Activated CD8-positive, alpha-beta memory T cell treated with anti-CD3 and anti-CD28 coated beads, Interleukin-2, amount 50 U/mL, for 4 hours (primary cell): ENCODE results near the gene CHCHD1.
"Not testable (repeated sequence)": the region's sequence is repeated elsewhere in the genome, so short reads cannot be mapped to it uniquely, and the experiment has no call there.

Source experiments
- DNase-seq: peaks from one replicate; pipeline ENCODE4 v3.0.0-alpha.2; 2020

Gene CHCHD1

DNA sequence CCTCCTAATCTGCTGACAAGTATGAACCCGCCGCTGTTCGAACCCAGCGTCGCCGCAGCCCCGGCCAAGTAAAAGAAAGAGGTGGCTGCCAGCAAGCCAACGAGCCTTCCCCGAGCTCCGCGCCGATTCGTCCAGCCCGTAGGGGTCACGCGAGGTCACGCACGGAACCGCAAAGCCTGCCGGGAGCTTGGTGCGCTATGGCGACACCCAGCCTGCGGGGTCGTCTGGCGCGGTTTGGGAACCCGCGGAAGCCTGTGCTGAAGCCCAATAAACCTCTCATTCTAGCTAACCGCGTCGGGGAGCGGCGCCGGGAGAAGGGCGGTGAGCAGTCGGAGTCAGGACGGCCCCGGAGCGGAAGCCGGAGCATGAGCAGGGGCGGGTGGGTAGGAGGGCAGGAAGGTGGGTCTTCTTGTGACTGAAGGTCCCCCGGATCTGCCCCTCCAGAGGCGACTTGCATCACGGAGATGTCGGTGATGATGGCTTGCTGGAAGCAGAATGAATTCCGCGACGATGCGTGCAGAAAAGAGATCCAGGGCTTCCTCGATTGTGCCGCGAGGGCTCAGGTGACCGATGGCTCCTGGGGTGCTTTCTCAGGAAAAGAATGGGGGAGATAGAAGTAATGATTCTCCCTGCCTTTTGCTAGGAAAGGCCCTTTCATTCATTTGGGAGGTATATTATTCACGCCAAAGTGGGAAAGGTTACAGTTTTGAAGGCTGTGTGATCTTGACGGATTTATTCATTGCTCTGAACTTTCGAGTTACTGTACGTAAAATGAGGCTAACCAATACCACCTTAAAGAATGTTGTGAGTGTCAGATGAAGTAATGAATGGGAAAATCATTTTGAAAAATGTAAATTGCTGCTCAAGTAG, at the start of gene CHCHD1:
TSS of gene CHCHD1 (plus strand) at position 170 of the 870 bp plus-strand sequence. CDS start at position 198, 28 bp downstream.
- DNase-seq = peak; percentile 92

DNA sequence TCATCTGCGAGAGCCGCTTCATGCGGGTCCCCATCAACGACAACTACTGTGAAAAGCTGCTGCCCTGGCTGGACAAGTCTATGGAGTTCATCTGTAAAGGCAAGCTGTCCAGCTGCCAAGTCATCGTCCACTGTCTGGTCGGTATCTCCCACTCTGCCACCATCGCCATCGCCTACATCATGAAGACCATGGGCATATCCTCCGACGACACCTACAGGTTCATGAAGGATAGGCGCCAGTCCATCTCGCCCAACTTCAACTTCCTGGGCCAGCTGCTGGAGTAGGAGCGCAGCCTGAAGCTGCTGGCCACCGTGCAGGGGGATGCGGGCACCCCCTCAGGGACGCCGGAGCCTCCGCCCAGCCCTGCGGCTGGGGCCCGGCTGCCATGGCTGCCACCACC, 49.4 kb upstream of the CHCHD1 start:
- no peak for DNase-seq

DNA sequence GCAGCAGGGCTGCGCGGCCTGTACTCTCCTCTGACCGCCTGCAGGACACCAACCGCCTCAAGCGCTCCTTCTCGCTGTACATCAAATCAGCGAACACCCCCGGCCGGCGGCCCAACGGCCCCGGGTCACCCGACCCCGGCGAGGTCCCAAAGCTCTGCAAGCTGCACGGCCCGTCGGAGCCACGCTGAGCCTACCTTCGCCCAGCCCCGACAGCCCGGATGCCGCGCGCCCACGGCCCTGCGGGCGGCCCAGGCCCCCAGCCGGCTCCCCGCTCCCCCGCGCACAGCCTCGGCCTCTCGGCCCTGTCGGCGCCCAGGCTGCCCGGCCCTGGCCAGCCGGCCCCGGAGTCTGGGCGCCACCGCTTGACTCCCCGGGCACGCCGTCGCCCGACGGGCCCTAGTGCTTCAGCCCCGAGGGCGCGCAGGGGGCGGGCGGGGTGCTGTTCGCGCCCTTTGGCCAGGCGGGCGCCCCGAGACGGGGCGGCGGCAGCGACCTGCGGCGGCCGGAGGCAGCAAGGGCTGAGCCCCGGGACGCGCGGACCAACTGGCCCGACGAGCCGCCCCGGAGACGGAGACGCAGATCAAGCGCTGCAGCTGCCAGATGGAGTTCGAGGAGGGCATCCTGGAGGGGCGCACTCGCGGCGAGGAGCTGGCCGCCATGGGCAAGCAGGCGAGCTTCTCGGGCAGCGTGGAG, 48.8 kb upstream of the CHCHD1 start:
- DNase-seq = no peak

DNA sequence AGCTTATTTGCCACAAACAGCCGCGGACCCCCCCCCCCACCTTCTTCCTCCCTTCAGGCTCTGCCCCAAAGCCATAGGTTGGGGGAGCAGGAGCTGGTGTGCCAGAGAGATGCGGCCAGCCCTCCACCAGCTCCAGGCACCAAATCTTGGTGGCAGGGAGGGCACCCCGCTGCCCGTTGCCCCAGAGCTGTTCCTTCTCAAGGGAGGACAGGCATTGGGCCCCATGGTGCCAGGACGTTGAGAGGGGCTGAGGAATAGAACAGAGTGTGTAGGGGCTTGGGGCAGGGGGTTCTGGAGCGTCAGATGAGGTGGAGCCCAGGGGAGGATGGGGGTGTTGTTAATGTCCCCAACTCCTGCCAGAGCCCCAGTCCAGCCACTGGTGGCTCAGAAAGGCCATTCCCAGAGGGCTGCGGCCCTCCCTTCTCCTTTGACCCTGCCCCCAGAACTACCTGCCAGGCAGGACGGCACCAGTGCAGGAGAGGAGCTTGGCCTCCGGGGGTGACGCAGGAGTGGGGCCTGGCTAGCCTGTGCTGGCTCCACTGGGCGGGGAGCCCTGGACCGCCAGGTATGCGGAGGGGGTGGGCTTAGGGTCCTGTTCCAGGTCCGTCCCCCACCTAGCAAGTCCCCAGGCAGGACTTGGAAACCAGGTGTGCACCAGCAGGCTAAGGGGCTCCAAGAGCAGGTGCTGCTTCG, 47.7 kb upstream of the CHCHD1 start:
- DNase-seq = no peak

DNA sequence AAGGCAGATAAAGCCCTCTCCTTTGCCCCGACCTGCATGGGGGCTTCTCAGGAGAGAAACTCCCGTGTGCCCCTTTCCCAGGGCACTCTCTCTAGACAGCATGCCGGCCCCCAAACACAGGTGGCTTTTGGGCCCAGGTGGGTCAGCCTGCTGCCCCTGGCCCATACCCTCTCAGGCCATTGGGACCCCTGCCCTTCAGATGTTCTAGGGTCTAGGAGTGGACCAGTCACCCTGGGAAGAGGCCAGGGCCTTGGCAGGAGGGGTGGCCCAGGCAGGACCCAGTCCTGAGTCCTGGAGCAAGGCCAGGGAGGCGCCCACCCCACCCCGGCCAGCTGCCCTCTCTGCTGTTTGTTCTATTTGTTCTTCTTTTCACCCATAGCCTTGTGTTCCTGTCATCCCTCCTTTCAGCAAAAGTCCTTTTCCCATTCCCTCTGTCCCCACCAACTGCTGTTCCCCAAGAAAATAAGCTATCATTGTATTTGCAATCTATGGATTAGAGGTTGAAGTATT, 47.0 kb upstream of the CHCHD1 start:
- DNase-seq = no peak

DNA sequence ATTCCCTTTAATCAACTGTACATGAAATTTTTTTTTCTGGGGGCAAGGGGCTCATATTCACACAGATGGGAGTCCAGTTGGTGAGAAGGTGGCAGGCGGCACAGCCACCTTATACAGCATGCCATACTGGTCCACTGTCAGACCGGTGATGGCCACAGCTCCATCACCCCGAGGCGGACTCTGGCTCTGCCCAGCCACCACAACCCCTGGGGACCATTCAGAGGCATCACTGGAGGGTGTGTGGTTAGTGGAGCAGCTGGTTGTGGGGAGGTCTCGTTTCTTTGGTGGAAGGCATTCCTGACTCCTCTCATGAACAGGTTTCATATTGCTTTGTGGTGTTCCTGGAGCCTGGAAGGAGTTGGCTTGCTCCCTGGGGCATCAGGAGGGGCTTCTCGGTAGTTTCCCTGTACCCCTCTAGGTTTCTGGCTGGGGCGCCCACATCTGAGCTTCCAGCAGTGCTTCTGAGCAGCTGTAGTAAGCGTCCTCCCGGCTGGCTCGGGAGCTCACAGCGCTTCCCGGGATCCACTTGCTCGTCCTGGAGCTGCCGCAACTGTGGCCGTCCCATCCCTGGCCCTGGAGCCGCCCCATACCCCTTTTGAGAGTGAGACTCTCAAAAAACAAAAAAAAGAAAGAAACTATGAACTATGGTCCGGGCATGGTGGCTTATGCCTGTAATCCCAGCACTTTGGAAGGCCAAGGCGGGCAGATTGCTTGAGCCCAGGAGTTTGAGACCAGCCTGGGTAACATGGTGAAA, 41.2 kb upstream of the CHCHD1 start:
- DNase-seq = not testable (repeated sequence)

DNA sequence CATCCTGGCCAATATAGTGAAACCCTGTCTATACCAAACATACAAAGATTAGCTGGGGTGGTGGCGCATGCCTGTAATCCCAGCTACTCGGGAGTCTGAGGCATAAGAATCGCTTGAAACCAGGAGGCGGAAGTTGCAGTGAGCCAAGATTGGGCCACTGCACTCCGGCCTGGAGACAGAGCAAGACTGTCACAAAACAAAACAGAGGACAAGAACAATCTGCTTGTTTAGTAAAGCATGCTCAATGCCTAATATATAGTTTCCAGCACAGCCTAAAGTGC, 39.5 kb upstream of the CHCHD1 start:
- DNase-seq = no peak

DNA sequence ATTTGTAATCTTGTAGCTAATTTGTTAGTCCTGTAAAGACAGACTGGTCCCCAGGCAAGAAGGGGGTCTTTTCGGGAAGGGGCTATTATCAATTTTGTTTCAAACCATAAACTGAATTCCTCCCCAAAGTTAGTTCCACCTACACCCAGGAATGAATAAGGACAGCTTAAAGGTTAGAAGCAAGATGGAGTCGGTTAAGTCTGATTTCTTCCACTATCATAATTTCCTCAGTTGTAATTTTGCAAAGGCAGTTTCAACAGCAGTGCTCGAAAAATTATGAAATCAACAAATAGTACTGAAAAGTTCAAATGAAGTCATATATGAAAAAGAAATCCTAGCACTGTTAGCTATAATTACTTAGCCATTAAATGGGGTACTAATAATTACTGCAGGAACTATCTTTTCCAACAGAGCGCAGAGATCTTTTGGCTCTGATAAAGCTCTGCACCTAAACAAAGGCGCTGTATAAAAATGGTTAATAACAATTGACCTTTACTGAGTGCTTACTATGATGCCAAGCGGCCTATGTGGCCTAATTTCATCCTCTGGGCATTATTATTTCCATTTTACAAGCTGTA, 38.4 kb upstream of the CHCHD1 start:
- DNase-seq = no peak

DNA sequence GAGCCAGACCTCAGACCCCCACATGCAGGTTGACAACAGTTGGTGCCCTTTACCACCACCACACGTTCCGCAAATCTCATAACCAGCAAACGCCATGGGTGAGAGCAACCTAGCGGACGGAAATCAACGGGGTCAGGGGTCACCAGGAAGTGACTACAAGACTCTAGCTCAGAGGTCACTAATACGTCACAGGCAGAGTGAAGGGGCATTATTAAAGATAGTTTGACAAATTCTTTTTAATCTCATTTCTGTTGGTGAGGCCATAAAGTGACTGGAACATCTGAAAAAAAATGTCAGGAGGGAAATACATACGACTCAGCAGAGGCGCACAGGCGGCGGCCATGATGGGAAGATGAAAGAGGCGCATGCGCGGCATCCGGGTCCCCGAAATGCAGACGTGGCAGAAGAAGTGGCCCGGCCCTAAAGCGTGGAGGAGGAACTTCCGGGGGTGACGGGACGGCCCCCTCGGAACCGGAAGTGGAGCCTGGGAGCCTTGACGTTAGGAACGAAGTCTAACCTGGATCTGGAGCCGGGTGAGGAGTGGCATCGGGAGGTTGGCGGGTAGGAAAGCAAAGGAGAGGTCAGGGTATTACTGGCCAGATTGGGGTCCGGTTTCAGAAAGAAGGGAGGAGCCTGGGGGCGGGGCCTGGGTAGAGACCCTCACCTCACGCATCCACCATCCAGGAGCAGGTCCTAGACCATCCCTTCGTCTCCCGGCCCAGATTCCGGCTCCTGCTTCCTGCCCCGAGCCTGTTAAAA, 37.8 kb upstream of the CHCHD1 start, which contains the start of gene SEC24C:
TSS of gene SEC24C (plus strand) at position 468 of the 759 bp plus-strand sequence. CDS start 2,461 bp downstream, outside the sequence.
- peak; percentile 93 for DNase-seq

DNA sequence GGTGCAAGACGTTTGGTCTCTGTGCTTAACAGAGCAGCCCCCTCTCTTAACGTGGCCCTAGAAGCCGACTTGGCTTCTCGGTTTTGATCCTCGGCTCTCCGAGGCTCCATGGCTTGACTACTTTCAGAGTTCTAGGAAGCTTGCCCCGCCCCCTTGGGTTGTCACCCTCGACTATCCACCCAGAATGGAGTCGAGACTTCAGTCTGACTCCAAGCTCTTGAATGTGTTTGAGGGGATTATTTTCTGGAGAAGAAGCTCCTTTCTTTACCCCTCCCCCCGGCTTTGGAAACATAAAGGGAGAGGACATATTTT, 37.2 kb upstream of the CHCHD1 start:
- peak; percentile 54 for DNase-seq

DNA sequence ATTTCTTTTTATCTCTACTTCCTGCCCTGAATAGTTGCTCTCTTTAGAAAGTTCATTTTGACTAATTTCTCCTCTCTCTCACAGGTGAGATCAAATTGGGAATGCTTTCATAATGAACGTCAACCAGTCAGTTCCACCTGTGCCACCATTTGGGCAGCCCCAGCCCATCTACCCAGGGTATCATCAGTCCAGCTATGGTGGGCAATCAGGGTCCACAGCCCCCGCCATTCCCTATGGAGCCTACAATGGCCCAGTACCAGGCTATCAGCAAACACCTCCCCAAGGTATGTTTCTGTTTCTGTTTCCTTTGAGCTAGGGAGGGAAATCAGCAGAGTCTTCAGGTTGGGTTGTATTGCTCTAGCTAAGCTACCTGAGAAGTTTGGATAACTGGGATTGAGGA, 35.1 kb upstream of the CHCHD1 start:
- no peak for DNase-seq

DNA sequence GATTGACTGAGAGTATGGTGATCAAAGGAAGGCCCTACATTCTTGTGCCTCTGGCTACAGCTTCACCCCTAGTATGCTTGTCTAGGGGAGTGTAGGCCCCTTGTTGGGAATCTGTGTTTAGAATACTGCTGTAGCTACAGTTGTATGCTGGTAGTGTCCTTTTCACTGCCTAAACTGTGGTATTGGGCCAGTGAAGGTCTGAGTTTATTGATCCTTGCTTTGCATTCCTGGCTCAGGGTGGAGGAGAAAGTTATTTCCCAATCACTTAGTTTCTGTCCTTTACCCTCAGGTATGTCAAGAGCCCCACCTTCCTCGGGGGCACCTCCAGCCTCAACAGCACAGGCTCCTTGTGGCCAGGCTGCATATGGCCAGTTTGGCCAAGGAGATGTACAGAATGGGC, 31.0 kb upstream of the CHCHD1 start:
- DNase-seq = no peak

DNA sequence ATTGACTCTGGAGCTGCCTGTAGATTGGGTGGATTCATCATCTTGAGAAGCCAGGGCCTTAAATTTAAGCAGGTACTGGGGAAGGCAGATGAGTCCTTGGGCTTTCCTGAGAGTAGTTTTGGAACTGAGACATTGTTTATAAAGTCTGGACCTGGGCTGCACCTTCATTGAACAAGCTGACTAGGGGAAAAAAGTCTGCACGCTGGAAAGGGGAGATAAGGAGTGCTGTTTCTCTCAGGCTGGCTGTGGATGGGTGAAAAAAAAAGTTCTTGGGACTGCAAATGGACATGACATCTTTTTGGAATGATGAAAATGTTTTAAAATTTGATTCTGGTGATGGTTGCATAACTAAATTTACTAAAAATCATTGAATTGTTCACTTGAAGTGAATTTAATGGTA, 25.7 kb upstream of the CHCHD1 start:
- no peak for DNase-seq

DNA sequence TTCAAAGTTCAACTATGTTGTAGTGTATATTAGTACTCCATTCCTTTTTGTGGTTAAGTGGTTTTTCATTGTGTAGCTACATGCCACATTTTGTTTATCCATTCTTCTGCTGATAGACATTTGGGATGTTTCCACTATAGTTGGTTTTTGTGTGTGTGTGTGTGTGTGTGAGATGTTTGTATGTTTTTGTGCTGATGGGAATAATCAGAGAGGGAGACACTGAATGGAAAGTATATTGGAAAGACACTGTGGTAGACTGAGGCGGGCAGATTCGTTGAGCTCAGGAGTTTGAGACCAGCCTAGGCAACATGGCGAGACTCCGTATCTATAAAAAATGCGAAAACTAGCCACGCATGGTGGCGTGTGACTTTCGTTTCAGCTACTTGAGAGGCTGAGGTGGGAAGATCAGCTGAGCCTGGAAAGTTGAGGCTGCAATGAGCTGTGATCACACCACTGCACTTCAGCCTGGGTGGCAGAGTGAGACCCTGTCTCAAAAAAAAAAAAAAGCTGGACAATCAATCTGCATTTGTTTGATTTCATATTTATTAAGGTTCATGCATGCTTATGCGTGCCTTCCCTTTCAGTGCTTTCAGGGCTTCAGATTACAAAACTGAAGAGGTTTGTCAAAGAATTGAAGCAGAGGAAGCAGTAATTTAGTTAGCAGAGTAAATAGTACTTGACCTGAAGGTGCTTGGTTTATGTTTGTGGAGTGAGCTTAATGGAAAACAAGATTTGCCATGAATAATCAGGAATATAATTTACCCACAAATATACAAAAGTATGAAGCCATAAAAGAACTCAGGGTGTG, 22.9 kb upstream of the CHCHD1 start:
- no peak for DNase-seq

DNA sequence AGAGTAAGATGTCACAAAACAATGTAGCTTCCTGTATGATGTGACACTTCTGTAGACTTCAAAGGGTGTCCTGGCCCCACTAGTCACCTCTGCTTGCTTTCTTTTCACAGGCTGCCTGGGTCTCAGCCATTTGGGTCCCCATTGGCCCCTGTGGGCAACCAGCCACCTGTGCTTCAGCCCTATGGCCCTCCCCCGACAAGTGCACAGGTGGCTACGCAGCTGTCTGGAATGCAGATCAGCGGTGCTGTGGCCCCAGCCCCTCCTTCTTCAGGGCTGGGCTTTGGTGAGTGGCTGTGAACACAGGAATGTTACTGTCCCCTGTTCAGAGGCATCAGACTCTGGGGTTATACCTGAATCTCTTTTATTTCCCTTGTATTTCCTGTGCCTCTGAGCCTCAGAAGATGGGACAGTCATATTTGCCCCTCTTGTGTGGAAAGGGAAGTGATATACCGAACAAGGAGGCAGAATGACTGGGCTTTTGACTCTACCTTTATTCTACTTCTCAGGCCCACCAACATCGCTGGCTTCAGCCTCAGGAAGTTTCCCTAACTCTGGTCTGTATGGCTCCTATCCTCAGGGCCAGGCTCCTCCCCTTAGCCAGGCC, 22.2 kb upstream of the CHCHD1 start:
- DNase-seq = peak; percentile 36

DNA sequence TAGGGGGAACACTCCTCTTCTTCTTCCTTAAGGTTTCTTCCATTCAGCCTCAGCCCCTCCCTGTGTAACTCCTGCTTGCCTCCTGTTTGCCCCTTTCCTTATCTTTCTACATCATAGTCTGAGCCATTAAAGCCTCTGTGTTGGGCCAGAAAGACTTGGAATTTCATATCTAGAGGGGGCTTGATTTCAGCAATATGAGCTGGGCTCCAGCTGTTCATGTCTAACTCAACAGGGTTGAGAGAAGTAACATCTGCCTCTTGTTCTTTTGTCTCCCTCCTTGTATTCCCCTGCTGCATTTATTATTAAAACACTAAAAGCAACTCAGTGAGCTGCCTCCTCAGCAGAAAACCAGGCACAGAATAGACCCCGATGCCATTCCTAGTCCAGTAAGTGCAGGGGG, 20.1 kb upstream of the CHCHD1 start:
- no peak for DNase-seq

DNA sequence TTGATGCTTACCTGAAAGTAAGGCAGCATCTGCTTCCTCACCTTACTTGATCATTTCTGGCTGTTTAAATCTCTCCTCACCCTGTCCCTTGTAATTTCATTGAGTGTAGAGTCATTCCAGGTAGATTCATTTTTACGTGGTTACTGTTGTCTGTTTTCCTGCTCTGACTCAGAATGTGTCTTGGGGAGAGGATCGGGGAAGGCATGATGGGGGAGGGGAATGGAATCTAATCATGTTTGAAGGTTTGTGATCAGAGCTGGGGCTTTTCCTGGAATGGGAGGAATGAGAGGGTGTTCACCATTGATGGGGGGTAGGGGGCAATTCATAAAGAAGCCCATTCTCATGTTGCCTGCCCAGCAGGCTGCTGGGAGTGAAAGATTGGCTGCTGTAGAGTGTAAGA, 18.9 kb upstream of the CHCHD1 start:
- DNase-seq = no peak

DNA sequence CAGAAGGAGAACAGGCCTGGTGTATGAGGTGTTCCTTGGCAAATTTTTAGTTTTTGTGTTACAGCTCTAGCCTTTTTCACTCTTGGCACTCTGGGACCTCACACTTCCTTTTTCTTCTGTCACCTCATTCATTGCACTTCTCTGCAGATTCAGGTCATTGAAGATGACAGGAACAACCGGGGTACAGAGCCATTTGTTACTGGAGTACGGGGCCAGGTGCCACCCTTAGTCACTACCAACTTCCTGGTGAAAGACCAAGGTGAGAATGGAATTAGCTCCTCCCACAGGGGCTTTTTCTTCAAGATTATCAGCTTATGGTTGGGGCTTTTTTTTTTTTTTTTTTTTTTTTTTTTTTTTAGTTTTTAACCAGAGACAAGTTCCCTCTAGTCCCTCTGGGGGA, 18.5 kb upstream of the CHCHD1 start:
- no peak for DNase-seq

DNA sequence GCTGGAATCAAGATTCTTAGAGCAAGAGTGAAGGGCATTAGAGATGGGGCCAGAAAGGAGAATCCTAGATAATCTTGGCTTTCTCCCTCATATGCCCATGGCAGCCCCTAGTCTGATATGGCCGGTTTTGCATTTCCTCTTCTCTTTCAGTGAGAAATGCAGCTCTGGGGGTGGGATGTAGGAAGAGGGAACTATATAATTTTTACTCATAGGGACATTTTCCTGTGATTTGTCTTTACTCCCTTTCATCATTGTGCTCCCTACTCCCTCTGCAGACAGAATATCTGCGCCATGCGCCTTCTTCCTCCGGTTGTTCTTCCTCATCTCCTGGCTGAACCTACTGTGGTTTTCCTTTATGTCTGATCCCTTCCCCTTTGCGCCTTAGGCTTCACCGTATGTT, 16.8 kb upstream of the CHCHD1 start:
- DNase-seq = no peak

DNA sequence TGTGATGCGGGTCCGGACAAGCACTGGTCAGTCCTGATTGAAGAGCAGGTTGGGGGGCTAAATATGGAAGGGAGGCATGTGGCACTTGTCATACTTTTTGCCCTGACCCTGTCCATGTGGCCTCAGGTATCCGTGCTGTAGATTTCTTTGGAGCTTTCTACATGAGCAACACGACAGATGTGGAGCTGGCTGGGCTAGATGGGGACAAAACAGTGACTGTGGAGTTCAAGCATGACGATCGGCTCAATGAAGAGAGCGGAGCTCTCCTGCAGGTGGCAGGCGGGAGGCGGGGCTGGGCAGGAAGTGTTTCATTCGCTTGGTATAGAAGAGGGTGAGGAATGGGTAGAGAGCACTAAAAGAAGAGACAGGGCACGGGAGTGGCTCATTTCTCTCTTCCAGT, 13.0 kb upstream of the CHCHD1 start:
- peak; percentile 67 for DNase-seq

DNA sequence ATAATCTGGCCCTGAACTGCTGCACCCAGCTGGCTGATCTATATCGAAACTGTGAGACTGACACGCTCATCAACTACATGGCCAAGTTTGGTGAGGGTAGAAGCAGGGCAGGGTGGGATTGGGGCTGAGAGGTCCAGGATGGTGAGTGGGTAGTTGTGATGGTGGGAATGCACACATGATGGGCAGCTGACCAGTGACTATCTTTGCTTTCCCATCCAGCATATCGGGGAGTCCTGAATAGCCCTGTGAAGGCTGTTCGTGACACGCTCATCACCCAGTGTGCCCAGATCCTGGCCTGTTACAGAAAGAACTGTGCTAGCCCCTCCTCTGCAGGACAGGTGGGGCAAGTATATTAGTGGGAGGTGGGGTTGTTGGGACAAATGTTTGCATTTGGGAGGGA, 12.5 kb upstream of the CHCHD1 start:
- DNase-seq = no peak
